KMS-11 (cell line): ENCODE results near the gene MFSD6.

ENCODE experiments used
- H2AFZ ChIP-seq: fragments of 200-600 bp; sonication (generic); 2 replicates; pipeline ENCODE4 v1.6.1; 2016; ENCODE audit warnings: antibody characterized with exemption, mixed run types, low read depth
- H3K27ac ChIP-seq: fragments of 200-600 bp; sonication (generic); 2 replicates; pipeline ENCODE4 v1.6.1; 2016; ENCODE audit warnings: mild to moderate bottlenecking, mixed run types
- H3K27me3 ChIP-seq: fragments of 200-600 bp; sonication (generic); 2 replicates; pipeline ENCODE4 v1.6.1; 2017; ENCODE audit warnings: mild to moderate bottlenecking, low read depth, mixed run types, moderate library complexity; ENCODE audit not compliant: insufficient read depth
- H3K36me3 ChIP-seq: fragments of 200-600 bp; sonication (generic); 2 replicates; pipeline ENCODE4 v1.6.1; 2017; ENCODE audit warnings: mild to moderate bottlenecking, mixed run types; ENCODE audit not compliant: insufficient read depth
- H3K4me1 ChIP-seq: fragments of 200-600 bp; sonication (generic); 2 replicates; pipeline ENCODE4 v1.6.1; 2016; ENCODE audit warnings: mild to moderate bottlenecking, low read depth, mixed run types; ENCODE audit not compliant: poor library complexity, severe bottlenecking
- H3K4me2 ChIP-seq: fragments of 200-600 bp; sonication (generic); 2 replicates; pipeline ENCODE4 v1.7.0; 2016; ENCODE audit warnings: mild to moderate bottlenecking, mixed run types
- H3K4me3 ChIP-seq: fragments of 200-600 bp; sonication (generic); IDR thresholded peaks from 2 replicates; pipeline ENCODE4 v1.6.1; 2017; ENCODE audit warnings: low read depth, low read length, mixed read lengths; ENCODE audit not compliant: insufficient read depth
- H3K79me2 ChIP-seq: fragments of 200-600 bp; sonication (generic); 2 replicates; pipeline ENCODE4 v1.6.1; 2016; ENCODE audit warnings: low read depth, mixed run types; ENCODE audit not compliant: insufficient read depth
- H3K9ac ChIP-seq: fragments of 200-600 bp; sonication (generic); 2 replicates; pipeline ENCODE4 v1.6.1; 2016; ENCODE audit warnings: mild to moderate bottlenecking, mixed run types
- H4K20me1 ChIP-seq: fragments of 200-600 bp; sonication (generic); 2 replicates; pipeline ENCODE4 v1.6.1; 2016; ENCODE audit warnings: mild to moderate bottlenecking, mixed run types; ENCODE audit not compliant: insufficient read depth
- CTCF ChIP-seq: fragments of 200-600 bp; sonication (generic); conservative IDR thresholded peaks from 2 replicates; pipeline ENCODE4 v1.6.1; 2017; ENCODE audit warnings: low read depth, mild to moderate bottlenecking, antibody characterized with exemption, low read length, moderate library complexity, mixed read lengths

Gene MFSD6

GRCh38 chr2:190527918-190528317 lies 119.8 kb downstream of the MFSD6 start:
- Histone ChIP-seq H3K27ac (no peak overlapping the region), H3K4me2 (no peak overlapping the region)

DNA sequence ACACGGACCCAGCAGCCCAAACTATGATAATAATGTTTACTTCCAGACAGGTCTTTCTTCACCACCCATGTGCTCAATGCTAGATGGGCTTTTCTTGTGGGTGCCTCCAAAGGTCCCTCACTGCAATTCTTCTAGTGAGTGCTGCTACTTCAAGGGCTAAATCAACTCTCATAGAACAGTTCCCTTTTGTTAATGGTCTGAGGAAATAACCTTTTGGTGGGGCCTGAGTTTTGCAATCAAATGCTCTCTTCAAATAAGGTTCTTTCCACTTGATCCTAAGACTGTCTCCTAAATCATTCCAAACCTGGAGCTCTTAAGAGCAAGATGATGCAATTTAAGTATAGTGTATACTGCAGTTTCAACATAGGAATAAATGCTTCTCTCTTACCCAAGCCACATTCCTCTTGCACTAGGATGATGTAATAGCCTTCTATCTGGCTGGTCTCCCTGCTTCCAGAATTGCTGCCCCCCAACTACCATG lies 120.4 kb downstream of the MFSD6 start:
- H3K4me2 ChIP-seq: no peak overlapping the region
- no peak overlapping the region for H2AFZ ChIP-seq
- TF ChIP-seq CTCF: no peak
- H4K20me1 ChIP-seq: no peaks in the 10 kb centered on the region
- no peaks in the 10 kb centered on the region for H3K36me3 ChIP-seq
- no peak overlapping the region for H3K4me3 ChIP-seq
- H3K79me2 ChIP-seq: peaks cover 7% of the 10 kb centered on the region; the same call in 1 of the 2 replicates
- no peak overlapping the region for H3K27ac ChIP-seq
- H3K4me1 ChIP-seq: peaks cover 23% of the 10 kb centered on the region
- no peak overlapping the region for H3K9ac ChIP-seq
- no peaks in the 10 kb centered on the region for H3K27me3 ChIP-seq

More at GRCh38 chr2:190527918-190528317, 119.8 kb downstream of the MFSD6 start:
- no peaks in the 10 kb centered on the region for H3K27me3 ChIP-seq
- no peak overlapping the region for H3K9ac ChIP-seq
- TF ChIP-seq CTCF: no peak
- H3K4me3 ChIP-seq: no peak overlapping the region
- no peaks in the 10 kb centered on the region for H3K36me3 ChIP-seq
- no peaks in the 10 kb centered on the region for H4K20me1 ChIP-seq
- no peak overlapping the region for H2AFZ ChIP-seq
- peaks cover 1% of the 10 kb centered on the region; the same call in 1 of the 2 replicates for H3K79me2 ChIP-seq
- peaks cover 18% of the 10 kb centered on the region for H3K4me1 ChIP-seq

DNA sequence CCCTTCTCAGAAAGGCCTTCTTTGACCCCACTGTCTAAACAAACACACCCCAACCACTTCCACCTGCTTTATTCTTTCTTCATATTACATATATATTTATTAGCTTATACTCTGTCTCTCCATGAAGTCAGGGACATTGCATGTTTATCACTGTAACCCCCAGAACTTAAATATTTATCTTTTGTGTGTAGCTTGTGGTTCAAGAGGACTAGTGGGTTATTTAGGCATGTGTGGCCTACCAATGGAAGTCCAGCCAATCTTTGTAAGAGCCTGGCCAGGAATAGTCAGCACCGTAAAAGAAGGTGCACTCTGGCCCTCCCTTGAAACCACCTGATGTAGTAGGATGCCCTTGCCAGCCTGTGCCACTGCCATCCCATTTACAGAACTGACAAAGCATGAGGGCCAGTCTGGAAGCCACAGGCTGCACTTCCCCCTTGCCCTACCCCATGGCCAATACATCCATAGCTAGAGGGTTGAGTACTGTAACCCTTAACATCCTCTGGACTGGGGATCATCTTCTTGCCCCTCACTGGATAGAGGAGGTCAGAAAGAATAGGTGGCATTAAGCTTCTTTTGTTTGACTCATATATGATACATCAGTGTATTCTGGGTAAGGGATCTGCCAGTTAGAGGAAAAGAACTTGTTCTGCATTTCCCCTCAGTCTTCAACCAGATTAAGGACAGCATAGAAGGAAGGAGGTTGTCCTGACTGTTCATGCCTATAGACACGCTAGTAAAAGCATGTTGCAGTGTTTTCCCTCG lies 121.5 kb downstream of the MFSD6 start:
- Histone ChIP-seq H3K36me3 (no peaks in the 10 kb centered on the region), H3K79me2 (peaks cover 11% of the 10 kb centered on the region; the same call in 1 of the 2 replicates), H3K27ac (no peak overlapping the region), H3K4me2 (no peak overlapping the region), H2AFZ (no peak overlapping the region), H3K27me3 (no peaks in the 10 kb centered on the region), H3K4me1 (peaks cover 24% of the 10 kb centered on the region), H4K20me1 (no peaks in the 10 kb centered on the region), H3K4me3 (no peak overlapping the region), H3K9ac (no peak overlapping the region)
- TF ChIP-seq CTCF: no peak

DNA sequence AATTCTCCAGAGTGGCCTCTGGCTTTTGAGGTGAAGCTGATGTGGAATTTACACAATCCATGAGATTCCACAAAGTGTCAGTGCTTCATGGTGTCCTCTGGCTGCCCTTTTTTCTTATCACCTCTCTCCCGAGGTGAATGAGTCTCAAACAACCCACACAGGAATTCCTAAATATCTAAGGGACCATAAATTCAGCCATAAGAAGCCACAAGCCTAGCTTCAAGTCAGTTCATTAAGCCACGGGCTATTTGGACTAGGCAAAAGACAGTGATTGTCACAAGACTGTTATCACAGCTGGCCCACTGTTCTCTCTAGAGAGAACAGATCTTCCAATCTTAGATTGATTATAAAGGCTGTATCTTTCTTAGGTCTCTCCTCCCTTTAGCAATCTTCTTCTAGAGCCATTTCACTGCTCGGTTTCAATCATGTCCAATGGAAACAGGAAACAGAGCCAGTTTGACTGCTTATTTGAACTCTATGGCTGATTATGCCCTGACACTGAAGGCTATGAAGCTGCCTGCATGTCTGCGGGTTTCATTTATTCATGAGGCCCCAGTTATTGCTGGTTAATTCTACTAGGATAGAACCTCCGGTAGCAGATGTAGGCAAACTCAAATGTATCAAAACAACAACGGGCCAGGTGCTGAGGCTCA lies 122.2 kb downstream of the MFSD6 start:
- Histone ChIP-seq H3K36me3 (no peaks in the 10 kb centered on the region), H3K79me2 (peaks cover 11% of the 10 kb centered on the region; the same call in 1 of the 2 replicates), H3K4me1 (peaks cover 24% of the 10 kb centered on the region), H3K4me2 (no peak overlapping the region), H2AFZ (no peak overlapping the region), H3K27ac (no peak overlapping the region), H3K4me3 (no peak overlapping the region), H4K20me1 (no peaks in the 10 kb centered on the region), H3K9ac (no peak overlapping the region), H3K27me3 (no peaks in the 10 kb centered on the region)
- TF ChIP-seq CTCF: no peak
